Kidney epithelial cell (primary cell): ENCODE results near the gene C1orf198. TPM values are rescaled to one million over a fixed set of nuclear protein-coding genes. Genes with fewer than 3 reads are reported as not detected.
A peak's percentile ranks its signal among the peaks of the same experiment; 100 is the strongest.

Experiments
- DNase-seq: peaks from one replicate; pipeline ENCODE4 v3.0.0-alpha.2; 2010; ENCODE audit warnings: low read depth
- H3K27me3 ChIP-seq: 2 replicates; pipeline ENCODE4 v1.6.0; 2011; ENCODE audit warnings: low read length; ENCODE audit not compliant: control insufficient read depth, insufficient read depth
- H3K36me3 ChIP-seq: 2 replicates; pipeline ENCODE4 v1.5.1; 2011; ENCODE audit warnings: low read length; ENCODE audit not compliant: control insufficient read depth, insufficient read depth
- H3K4me3 ChIP-seq: 2 replicates; pipeline ENCODE4 v1.5.1; 2011; ENCODE audit warnings: low read depth, mild to moderate bottlenecking, control low read depth, low read length
- total RNA-seq: library from RNA; depleted of rRNA; stranded (reverse); fragments of >200 nt; gene quantifications from 2 replicates; pipeline ENCODE4 v1.2.3, GENCODE V29; 2015
- TF ChIP-seq, protein P1 (sequence below): IDR thresholded peaks from 2 replicates; pipeline ENCODE4 v1.5.1; 2011; ENCODE audit warnings: mild to moderate bottlenecking, moderate library complexity, low read length, control low read depth, inconsistent platforms; ENCODE audit not compliant: insufficient read depth, poor library complexity, severe bottlenecking

The C1orf198 gene, protein sequence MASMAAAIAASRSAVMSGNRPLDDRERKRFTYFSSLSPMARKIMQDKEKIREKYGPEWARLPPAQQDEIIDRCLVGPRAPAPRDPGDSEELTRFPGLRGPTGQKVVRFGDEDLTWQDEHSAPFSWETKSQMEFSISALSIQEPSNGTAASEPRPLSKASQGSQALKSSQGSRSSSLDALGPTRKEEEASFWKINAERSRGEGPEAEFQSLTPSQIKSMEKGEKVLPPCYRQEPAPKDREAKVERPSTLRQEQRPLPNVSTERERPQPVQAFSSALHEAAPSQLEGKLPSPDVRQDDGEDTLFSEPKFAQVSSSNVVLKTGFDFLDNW
- 68.1 and 68.6 TPM in 2 replicates for total RNA-seq

DNA sequence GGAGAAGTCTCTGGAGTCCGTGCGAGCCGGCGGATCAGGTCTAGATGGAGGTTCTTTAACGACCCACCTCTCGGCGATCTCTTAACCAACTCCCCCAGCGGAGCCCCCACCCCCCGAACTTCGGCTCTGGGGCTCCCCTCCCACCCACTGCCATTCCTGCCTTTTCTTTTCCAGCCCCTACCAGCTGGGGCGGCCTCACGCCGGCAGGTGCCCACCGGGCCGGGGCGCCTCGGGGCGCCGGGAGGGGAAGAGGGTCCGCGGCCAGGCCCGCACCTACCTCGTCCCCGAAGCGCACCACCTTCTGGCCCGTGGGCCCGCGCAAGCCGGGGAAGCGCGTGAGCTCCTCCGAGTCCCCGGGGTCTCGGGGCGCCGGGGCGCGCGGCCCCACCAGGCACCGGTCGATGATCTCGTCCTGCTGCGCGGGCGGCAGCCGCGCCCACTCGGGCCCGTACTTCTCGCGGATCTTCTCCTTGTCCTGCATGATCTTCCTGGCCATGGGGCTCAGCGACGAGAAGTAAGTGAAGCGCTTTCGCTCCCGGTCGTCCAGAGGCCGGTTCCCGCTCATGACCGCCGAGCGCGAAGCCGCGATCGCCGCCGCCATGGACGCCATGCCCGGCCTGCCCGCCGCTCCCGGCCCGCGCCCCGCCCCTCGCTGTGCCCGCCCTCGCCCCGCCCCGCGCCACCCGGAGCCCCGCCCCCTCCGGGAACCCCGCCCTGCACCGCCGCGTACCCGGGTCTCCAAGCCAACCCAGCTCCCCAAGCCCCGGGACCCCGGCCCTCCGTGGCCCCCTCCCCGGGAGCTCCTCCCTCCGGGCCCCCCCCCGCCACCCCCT is at the start of gene C1orf198:
Gene C1orf198, minus strand, starts transcription at position 619 of the 833 bp plus-strand sequence. Its CDS starts 9 bp downstream, at position 610.
- Histone ChIP-seq H3K27me3 (no peaks in the 10 kb centered on the region), H3K4me3 (peak within 1 kb of the TSS; percentile 91), H3K36me3 (no peaks in the 10 kb centered on the region)
- TF ChIP-seq, protein P1, sequence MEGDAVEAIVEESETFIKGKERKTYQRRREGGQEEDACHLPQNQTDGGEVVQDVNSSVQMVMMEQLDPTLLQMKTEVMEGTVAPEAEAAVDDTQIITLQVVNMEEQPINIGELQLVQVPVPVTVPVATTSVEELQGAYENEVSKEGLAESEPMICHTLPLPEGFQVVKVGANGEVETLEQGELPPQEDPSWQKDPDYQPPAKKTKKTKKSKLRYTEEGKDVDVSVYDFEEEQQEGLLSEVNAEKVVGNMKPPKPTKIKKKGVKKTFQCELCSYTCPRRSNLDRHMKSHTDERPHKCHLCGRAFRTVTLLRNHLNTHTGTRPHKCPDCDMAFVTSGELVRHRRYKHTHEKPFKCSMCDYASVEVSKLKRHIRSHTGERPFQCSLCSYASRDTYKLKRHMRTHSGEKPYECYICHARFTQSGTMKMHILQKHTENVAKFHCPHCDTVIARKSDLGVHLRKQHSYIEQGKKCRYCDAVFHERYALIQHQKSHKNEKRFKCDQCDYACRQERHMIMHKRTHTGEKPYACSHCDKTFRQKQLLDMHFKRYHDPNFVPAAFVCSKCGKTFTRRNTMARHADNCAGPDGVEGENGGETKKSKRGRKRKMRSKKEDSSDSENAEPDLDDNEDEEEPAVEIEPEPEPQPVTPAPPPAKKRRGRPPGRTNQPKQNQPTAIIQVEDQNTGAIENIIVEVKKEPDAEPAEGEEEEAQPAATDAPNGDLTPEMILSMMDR, result no peak
- DNase-seq, result no peak

DNA sequence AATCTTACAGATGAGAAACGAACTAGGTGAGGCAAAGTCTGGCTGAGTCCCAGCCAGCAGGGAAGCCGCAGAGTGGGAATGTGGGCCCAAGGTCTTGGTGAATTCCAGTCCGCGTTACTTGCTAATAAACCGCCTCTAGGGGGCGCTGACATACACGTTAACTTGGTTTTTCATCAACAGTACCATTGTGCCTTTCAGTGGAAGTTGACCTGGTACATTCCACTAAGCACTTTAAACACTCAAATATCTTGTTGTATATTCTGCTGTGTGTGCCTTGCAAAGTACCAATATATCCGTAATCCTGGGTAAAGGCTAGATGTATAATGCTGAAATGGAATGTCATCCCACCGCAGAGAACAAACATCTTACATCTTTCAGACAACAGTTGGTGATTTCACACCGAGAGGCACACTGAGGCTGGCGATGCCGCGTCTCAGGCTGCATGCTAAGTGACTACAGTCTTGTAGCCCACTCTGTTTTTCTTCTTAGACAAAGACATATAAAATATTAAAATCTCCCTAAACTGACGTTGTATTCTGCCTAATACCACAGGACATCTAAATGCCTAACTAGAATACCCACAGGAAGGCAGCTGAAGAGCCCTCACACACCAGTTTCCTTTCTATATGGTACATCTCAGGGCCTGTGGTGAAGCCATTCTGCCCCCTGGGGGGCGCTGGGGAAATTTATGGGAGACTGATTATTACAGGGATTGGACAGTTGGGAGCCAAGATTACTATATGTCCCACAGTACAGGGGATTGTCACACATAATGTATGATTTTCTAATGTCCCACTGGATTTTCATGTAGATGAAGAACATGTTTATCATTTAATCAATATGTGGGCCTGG is 49.2 kb upstream of the C1orf198 start:
- peak; percentile 16 for DNase-seq
- no peaks in the 10 kb centered on the region for H3K36me3 ChIP-seq
- TF ChIP-seq, protein P1, result peak; percentile 56
- no peak overlapping the region for H3K4me3 ChIP-seq
- no peaks in the 10 kb centered on the region for H3K27me3 ChIP-seq

DNA sequence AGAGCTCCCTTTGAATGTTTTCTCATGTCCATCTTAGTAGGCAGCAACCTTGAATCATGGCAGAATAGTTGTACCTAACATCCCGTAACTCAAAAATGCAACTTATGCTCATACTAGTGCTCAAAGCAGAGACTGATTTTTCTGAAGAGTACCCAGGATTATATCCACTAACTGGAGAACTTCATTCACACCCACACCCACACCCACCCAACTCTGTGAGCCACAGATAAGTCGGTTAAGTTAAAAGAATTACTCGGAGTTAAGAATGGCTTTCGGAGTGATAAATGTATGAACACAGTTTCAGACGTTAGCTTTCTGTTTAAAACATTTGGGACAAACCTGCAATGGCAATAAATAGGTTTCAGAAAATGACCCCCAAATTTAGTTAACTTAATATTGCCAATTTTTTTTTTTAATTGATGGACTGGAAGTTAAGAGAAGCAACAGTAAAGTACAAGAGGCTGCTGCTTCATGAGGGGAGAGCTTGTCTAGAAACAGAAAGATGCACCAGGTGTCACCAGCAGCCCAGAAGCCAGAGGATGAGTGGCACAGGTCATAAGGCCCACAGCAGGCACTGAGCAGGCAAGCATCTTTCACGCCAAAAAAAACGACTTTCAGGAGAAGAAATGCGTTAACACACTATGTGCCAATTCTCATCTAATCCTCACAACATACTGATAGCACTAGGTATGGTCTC is 48.4 kb upstream of the C1orf198 start:
- no peak for DNase-seq
- H3K36me3 ChIP-seq, result no peaks in the 10 kb centered on the region
- H3K4me3 ChIP-seq, result no peak overlapping the region
- no peaks in the 10 kb centered on the region for H3K27me3 ChIP-seq
- TF ChIP-seq, protein P1, result no peak

DNA sequence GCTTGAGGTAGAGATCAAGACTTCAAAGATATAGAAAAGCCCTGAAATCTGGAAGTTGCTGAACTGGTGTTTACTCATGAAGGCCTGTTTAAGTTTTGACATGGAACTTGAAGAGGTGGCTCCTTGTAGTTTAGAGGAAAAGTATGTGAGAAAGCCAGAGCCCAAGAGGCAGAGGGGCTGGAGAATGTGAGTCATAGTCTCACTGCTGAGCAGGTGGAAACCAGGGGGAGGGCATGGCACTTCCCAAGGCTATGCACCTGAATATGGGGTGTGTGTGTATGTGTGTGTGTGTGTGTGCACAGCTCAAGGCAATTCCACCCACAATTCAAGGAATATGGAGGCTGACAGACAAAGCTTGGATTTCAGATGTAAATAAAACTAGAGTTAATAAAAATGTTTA is 46.8 kb upstream of the C1orf198 start:
- DNase-seq, result peak; percentile 12
- Histone ChIP-seq H3K36me3 (peaks cover under 1% of the 10 kb centered on the region), H3K27me3 (no peaks in the 10 kb centered on the region), H3K4me3 (no peak overlapping the region)
- TF ChIP-seq, protein P1, result no peak

DNA sequence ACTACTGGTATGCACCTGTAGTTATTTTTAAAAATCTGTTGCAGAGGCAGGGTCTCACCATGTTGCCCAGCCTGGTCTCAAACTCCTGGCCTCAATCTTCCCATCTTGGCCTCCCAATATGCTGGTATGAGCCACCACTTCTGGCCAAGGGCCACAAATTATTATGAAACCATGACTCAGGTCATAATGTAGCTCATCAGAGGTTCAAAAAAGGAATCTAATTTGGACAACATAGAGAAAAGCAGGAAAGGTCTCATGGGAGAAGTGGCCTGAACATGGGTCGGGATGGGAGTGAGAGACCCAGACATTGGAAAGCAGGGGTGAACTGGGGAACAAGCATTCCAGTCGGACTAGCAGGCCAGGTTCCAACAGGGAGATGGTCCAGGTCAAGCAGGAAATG is 45.2 kb upstream of the C1orf198 start:
- TF ChIP-seq, protein P1, result no peak
- Histone ChIP-seq H3K4me3 (no peak overlapping the region), H3K27me3 (no peaks in the 10 kb centered on the region)

More for the DNA sequence above, 45.2 kb upstream of the C1orf198 start:
- DNase-seq, result no peak
- peaks cover 1% of the 10 kb centered on the region for H3K36me3 ChIP-seq
